GM21737 (cell line): ENCODE measurements around the gene PRODH.
"Not testable (repeated sequence)": the region's sequence is repeated elsewhere in the genome, so short reads cannot be mapped to it uniquely, and the experiment has no call there.

ENCODE experiments used
- ATAC-seq: cut with Tn5 transposase; IDR thresholded peaks from one replicate; pipeline ENCODE4 v1.9.1; 2021; ENCODE audit warnings: mild to moderate bottlenecking, moderate library complexity; ENCODE audit not compliant: unreplicated experiment

PRODH gene

GRCh38 chr22:18956121-18956895, 20.2 kb upstream of the PRODH start:
- not testable (repeated sequence) for ATAC-seq

DNA sequence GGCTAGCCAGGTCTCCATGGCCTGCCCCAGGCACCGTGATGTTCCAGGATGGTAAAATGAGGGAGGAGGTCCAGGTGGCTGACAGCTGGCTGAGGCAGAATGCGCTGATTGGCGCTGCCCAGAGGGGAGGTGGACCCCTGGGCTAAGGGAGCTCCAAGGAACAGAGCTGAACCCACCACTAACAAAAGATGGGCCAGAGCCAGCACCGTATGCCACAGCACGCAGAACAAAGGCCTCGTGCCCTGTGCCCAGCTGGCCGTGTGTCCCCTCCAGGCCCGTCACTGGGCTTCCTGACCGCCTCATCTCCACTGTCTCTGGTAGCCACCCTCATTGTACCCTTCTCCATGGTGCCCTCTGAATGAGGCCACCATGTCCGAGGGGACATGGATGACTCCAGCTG, 19.6 kb upstream of the PRODH start:
- no peak for ATAC-seq

DNA sequence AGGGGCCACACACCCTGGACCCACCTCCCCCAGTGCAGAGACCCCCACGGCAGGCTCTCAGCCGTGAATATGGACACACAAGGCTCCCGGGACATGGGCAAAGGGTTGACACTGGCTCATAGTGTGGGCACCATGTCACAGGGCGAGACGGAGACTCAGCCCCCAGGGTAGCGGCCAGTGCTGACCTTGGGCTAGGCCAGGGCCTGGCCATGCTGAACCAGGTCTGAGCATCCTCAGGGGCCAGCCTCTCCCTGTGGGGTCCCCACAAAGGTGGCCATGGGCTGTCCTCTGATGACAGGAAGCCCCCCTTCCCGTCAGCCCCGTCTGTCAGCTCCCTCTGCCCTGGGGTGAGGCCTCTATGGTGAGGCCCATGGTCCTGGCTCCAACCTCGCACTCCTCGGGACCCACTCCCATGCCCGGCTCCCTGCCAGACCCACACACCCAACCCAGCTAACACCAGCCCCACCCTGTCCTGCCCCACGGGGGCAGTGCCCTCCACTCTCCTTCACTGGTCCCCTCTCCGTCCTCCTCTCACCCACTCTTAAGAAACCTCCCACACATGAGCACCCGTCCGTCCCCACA, 19.0 kb upstream of the PRODH start:
- ATAC-seq = no peak

- ATAC-seq = not testable (repeated sequence)
Observed at GRCh38 chr22:18954303-18954989, 18.4 kb upstream of the PRODH start.

GRCh38 chr22:18953128-18953527, 17.0 kb upstream of the PRODH start:
- not testable (repeated sequence) for ATAC-seq

- no peak for ATAC-seq
Observed at GRCh38 chr22:18952022-18952421, 15.9 kb upstream of the PRODH start.

DNA sequence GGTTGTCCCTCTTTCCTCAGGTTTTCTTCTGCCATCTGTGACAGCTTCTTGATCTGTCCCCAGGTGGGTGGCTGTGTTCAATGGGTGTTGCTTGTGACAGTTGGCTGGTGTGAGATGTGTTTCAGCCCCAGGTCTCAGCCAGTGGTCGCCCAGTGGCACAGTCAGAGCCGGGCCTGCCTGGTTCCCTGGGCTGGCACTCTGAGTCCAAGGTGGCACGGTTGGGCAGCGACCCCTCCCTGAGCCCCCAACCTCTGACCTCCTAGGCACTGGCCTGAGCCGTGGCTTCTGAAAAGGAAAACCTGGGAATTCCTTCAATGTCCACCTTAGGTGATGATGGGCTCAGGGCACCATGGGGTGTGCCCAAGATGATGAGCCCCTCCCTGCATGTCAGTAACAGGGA, 14.0 kb upstream of the PRODH start:
- ATAC-seq = no peak

DNA sequence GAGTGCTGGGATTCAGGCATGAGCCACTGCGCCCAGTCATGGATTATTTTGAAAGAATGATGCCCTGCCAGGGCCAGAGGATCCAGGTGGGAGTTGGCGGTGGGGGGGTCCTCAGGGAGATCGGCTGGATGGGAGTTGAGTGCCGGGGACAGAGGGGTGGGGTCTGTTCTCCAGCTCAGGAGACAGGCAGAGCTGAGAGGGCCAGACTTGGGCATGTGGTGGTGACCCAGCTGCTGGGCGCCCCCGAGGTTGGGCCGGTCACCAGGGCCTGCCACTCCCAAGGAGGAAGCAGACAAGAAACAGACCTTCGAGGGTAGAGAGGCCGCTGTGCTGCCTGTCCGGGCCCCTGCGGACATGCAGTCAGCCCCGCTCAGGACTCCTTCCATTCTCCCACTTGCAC, 11.8 kb upstream of the PRODH start:
- no peak for ATAC-seq

- not testable (repeated sequence) for ATAC-seq
Observed at GRCh38 chr22:18947105-18947504, 11.0 kb upstream of the PRODH start.

- ATAC-seq = not testable (repeated sequence)
Observed at GRCh38 chr22:18938691-18939090, 2.6 kb upstream of the PRODH start.

DNA sequence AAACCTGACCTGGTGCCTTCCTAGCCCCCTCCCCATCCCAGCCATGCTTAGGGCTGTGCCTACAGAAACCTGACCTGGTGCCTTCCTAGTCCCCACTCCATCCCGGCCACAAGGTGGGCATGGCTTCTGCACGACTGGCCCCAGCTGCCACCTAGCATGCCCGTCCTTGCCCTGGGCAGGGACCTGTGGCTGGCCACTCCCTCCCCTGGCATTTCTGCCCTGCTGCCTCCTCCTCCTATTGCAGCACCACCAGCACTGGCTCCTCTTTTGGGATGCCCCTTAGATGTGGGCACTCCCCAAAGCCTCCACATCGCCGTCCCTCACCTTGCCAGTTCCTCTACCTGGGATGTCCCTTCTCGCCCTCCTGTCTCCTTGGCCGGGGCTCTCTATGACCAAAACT, 1.4 kb downstream of the PRODH start:
- ATAC-seq = not testable (repeated sequence)

DNA sequence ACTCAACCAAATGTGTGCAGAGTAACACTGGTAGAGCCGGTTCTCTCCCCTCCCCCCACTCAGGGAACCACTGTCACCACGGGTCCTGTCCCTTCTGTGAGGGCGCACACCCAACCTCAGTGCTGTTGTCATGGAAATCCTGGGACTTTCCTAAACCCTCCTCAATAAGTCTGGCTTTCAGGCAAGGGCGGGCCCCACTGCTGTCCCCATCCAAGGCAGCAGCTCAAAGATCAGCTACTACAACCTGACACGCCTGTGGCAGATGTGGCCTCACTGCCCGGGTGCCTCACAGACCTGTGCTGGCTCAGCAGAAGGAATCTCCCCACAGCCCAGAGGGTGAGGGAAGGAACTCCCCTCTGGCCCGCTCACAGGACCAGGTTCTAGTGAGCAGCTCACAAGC, 2.2 kb downstream of the PRODH start:
- ATAC-seq = no peak

GRCh38 chr22:18931905-18932652, 4.0 kb downstream of the PRODH start:
- no peak for ATAC-seq

GRCh38 chr22:18929459-18929858, 6.6 kb downstream of the PRODH start:
- ATAC-seq = no peak

DNA sequence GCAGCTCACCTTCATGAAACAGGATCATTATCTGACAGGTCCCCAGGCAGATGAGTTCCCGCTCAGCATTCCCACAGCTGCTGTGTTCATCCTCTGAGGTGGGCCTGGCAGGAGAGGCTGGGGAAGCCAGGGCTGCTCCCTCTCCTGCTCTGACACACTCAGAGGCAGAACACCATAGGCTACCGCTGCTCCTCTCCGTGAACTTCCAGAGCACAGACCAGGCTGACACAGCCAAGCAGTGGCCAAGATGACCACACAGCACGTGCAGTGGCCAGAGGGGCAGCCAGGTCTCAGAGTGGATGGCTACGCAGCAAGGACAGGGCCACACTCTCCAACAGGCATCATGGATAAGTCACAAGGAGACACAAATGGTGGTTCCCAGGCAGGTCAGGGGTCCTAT, 8.5 kb downstream of the PRODH start:
- ATAC-seq = no peak

GRCh38 chr22:18927020-18927419, 9.1 kb downstream of the PRODH start:
- no peak for ATAC-seq

GRCh38 chr22:18925368-18926064, 10.6 kb downstream of the PRODH start:
- no peak for ATAC-seq

- not testable (repeated sequence) for ATAC-seq
Observed at GRCh38 chr22:18920257-18920902, 15.7 kb downstream of the PRODH start.

DNA sequence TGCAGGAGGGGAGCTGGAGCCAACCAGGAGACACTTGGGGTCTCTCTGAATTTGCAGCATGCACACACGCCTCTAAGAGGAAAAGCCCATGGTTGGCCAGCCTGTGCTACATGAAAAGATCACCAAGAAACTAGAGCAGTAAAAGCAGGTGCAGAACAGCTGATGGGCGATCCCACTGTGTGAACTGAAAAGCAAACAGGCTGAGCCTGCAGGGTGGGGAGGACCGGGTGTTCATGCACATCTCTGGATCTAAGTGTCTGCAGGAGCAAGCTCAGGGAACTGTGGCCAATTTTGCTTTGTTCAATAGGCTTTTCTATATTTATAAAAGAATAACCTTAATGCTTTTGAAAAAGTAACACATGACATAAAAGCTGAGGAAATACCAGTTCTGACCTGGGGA, 18.3 kb downstream of the PRODH start:
- not testable (repeated sequence) for ATAC-seq

GRCh38 chr22:18915550-18915949, 20.5 kb downstream of the PRODH start:
- ATAC-seq = not testable (repeated sequence)
